ENCODE measurements around the gene BZW2. TPM values are rescaled to one million over a fixed set of nuclear protein-coding genes. Genes with fewer than 3 reads are reported as not detected.
A peak's percentile ranks its signal among the peaks of the same experiment; 100 is the strongest.

Gene BZW2
- polyA plus RNA-seq, 3 donors: 19.0 to 45.2 (median 36.4) TPM

DNA sequence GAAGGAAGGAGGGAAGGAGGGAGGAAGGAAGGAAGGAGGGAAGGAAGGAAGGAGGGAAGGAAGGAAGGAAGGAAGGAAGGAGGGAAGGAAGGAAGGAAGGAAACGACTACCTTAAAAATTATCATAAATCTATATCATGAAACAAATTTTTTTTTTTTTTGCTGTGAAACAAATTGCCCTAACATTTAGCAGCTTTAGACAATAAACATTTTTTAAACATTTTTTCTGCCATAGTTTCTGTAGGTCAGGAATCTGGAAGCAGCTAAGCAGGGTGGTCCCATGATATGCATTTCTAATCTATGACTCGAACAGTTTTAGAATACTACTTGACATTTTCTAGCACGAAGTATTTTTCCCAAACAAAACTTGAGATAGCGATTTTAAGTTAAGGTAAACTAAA is 64.7 kb downstream of the BZW2 start:
- Histone ChIP-seq H3K36me3 (replicated peaks in 1 of 2; ENCODE audit: control insufficient read depth in 1 of 2, insufficient read depth in 2 of 2, low read length in 2 of 2) (peaks cover 12 to 36% of the 10 kb centered on the region in 2 donors), H4K20me1 (ENCODE audit: insufficient read depth, low read length) (no peaks in the 10 kb centered on the region), H2AFZ (ENCODE audit: insufficient read depth, low read depth, low read length, poor library complexity, severe bottlenecking) (no peak overlapping the region), H3K9me3 (replicated peaks in 1 of 2; ENCODE audit: control insufficient read depth in 1 of 2, insufficient read depth in 1 of 2, low read length in 2 of 2) (no peaks in the 10 kb centered on the region), H3K27me3 (ENCODE audit: control insufficient read depth in 2 of 2, insufficient read depth in 2 of 2, low read length in 2 of 2) (no peaks in the 10 kb centered on the region), H3K4me2 (replicated peaks; ENCODE audit: extremely low read depth, low read length, poor library complexity, severe bottlenecking) (no peak overlapping the region), H3K4me3 (replicated peaks in 1 of 3; ENCODE audit: low read depth in 2 of 3, low read length in 3 of 3) (no peak overlapping the region), H3K9ac (ENCODE audit: insufficient read depth, low read length, poor library complexity, severe bottlenecking) (no peak overlapping the region), H3K27ac (ENCODE audit: low read depth in 1 of 2, low read length in 2 of 2) (no peak overlapping the region), H3K4me1 (ENCODE audit: control insufficient read depth in 1 of 2, insufficient read depth in 2 of 2, low read length in 2 of 2) (no peaks in the 10 kb centered on the region), H3K79me2 (ENCODE audit: insufficient read depth, low read length) (no peaks in the 10 kb centered on the region)
- no peak overlapping the region for H3K4me3 Mint-ChIP-seq
- H3K9me3 Mint-ChIP-seq: peaks cover 0 to 3% (median 0%) of the 10 kb centered on the region in 7 donors
- H3K4me1 Mint-ChIP-seq: peaks cover 2% of the 10 kb centered on the region
- H3K27ac Mint-ChIP-seq: peak overlapping the region in 1 of 7 donors; percentile 51
- no CpG with 5 or more reads among the region's 4 CpGs for WGBS (ENCODE audit: insufficient coverage)
- H3K27me3 Mint-ChIP-seq (ENCODE audit: low read depth in 3 of 3): peaks cover 0 to 2% (median 0%) of the 10 kb centered on the region in 3 donors
- intact Hi-C loops (cut with micrococcal nuclease): no loop called here
- TF ChIP-seq, protein P1, sequence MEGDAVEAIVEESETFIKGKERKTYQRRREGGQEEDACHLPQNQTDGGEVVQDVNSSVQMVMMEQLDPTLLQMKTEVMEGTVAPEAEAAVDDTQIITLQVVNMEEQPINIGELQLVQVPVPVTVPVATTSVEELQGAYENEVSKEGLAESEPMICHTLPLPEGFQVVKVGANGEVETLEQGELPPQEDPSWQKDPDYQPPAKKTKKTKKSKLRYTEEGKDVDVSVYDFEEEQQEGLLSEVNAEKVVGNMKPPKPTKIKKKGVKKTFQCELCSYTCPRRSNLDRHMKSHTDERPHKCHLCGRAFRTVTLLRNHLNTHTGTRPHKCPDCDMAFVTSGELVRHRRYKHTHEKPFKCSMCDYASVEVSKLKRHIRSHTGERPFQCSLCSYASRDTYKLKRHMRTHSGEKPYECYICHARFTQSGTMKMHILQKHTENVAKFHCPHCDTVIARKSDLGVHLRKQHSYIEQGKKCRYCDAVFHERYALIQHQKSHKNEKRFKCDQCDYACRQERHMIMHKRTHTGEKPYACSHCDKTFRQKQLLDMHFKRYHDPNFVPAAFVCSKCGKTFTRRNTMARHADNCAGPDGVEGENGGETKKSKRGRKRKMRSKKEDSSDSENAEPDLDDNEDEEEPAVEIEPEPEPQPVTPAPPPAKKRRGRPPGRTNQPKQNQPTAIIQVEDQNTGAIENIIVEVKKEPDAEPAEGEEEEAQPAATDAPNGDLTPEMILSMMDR (IDR thresholded peaks at IDR 0.05): no peak
- DNase-seq: no peak
- H3K36me3 Mint-ChIP-seq: peaks cover 26 to 32% of the 10 kb centered on the region in 2 donors

DNA sequence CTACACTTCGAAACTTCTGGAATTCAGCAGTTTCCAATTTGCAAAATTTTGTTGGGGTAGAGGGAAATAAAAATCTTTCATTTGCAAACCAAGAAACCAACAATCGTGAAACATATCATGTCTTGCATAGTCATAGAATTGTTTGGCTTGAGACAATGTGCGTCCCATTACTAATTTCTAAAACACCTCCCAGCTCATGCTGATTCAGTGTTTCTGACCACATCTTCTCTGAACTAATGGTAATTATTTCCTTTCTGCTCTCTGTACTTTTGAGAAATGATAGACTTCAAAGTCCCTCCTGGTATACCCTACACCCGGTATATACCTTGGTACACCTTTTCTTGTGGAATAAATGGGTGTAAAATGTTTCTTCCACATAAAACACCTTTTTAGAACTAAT is 65.7 kb downstream of the BZW2 start:
- peaks cover 3 to 25% of the 10 kb centered on the region in 2 donors for H3K36me3 ChIP-seq (replicated peaks in 1 of 2; ENCODE audit: control insufficient read depth in 1 of 2, insufficient read depth in 2 of 2, low read length in 2 of 2)
- WGBS (ENCODE audit: insufficient coverage): 100% methylated on average over 1 of the region's 4 CpGs
- H3K27ac ChIP-seq (ENCODE audit: low read depth in 1 of 2, low read length in 2 of 2): no peak overlapping the region
- no peaks in the 10 kb centered on the region for H3K27me3 ChIP-seq (ENCODE audit: control insufficient read depth in 2 of 2, insufficient read depth in 2 of 2, low read length in 2 of 2)
- H3K79me2 ChIP-seq (ENCODE audit: insufficient read depth, low read length): no peaks in the 10 kb centered on the region
- Mint-ChIP-seq H3K27me3 (ENCODE audit: low read depth in 3 of 3) (peaks cover 0 to 2% (median 0%) of the 10 kb centered on the region in 3 donors), H3K4me1 (peaks cover 2% of the 10 kb centered on the region), H3K27ac (no peak overlapping the region), H3K36me3 (peaks cover 17 to 23% of the 10 kb centered on the region in 2 donors), H3K4me3 (no peak overlapping the region), H3K9me3 (peaks cover 0 to 3% (median 0%) of the 10 kb centered on the region in 7 donors)
- H3K4me3 ChIP-seq (replicated peaks in 1 of 3; ENCODE audit: low read depth in 2 of 3, low read length in 3 of 3): no peak overlapping the region
- H4K20me1 ChIP-seq (ENCODE audit: insufficient read depth, low read length): no peaks in the 10 kb centered on the region
- no peak overlapping the region for H3K4me2 ChIP-seq (replicated peaks; ENCODE audit: extremely low read depth, low read length, poor library complexity, severe bottlenecking)
- H2AFZ ChIP-seq (ENCODE audit: insufficient read depth, low read depth, low read length, poor library complexity, severe bottlenecking): no peak overlapping the region
- TF ChIP-seq, protein P1 (IDR thresholded peaks at IDR 0.05): no peak
- intact Hi-C loops (cut with micrococcal nuclease): no loop called here
- H3K9me3 ChIP-seq (replicated peaks in 1 of 2; ENCODE audit: control insufficient read depth in 1 of 2, insufficient read depth in 1 of 2, low read length in 2 of 2): no peaks in the 10 kb centered on the region
- no peak overlapping the region for H3K9ac ChIP-seq (ENCODE audit: insufficient read depth, low read length, poor library complexity, severe bottlenecking)
- DNase-seq: no peak
- H3K4me1 ChIP-seq (ENCODE audit: control insufficient read depth in 1 of 2, insufficient read depth in 2 of 2, low read length in 2 of 2): no peaks in the 10 kb centered on the region
